H1 (cell line): ENCODE measurements around the gene CFAP161. TPM values are rescaled to one million over a fixed set of nuclear protein-coding genes. Genes with fewer than 3 reads are reported as not detected.

ENCODE experiments used
- CTCF ChIA-PET: fragments of 300-600 bp; sonication (Branson Sonifier 250); formaldehyde crosslinking; loops from one replicate; lab custom pipeline; 2021; ENCODE audit not compliant: partially characterized antibody; lab: Charles Lee
- POLR2A ChIA-PET: fragments of 300-600 bp; sonication (Branson Sonifier 250); formaldehyde crosslinking; loops from one replicate; lab custom pipeline; 2021; ENCODE audit warnings: inconsistent platforms; ENCODE audit not compliant: partially characterized antibody; lab: Charles Lee
- DNase-seq, 2 experiments: peaks; one replicate each; pipeline versions ENCODE4 v3.0.0 to v3.0.0-alpha.2; 2010 to 2022; ENCODE audit warnings: low spot score in 2 of 2, low read depth in 1 of 2, mixed read lengths in 1 of 2
- FAIRE-seq: peaks from 2 replicates; lab custom pipeline; 2011; peaks lifted over from hg19 to GRCh38; lab: Jason Lieb, UNC
- H2AFZ ChIP-seq: 2 replicates; pipeline ENCODE4 v1.8.1; 2012; ENCODE audit warnings: low read length, inconsistent platforms
- H2AK5ac ChIP-seq: 2 replicates; pipeline ENCODE4 v1.6.1; 2013; ENCODE audit warnings: low read depth, low read length
- H2BK120ac ChIP-seq: replicated peaks from 2 replicates; pipeline ENCODE3; 2013; ENCODE audit warnings: low read depth, low read length, inconsistent platforms
- H2BK12ac ChIP-seq: 2 replicates; pipeline ENCODE4 v1.6.1; 2013; ENCODE audit warnings: low read depth, low read length
- H2BK15ac ChIP-seq: 2 replicates; pipeline ENCODE4 v1.6.1; 2013; ENCODE audit warnings: low read length
- H2BK20ac ChIP-seq: 2 replicates; pipeline ENCODE4 v1.6.1; 2013; ENCODE audit warnings: low read length
- H2BK5ac ChIP-seq: 2 replicates; pipeline ENCODE4 v1.6.1; 2013; ENCODE audit warnings: low read depth, low read length
- H3K14ac ChIP-seq: 2 replicates; pipeline ENCODE4 v1.6.1; 2013; ENCODE audit warnings: inconsistent platforms; ENCODE audit not compliant: insufficient read length
- H3K18ac ChIP-seq: 2 replicates; pipeline ENCODE4 v1.6.1; 2013; ENCODE audit warnings: low read length; ENCODE audit errors: extremely low read depth
- H3K23ac ChIP-seq: 2 replicates; pipeline ENCODE4 v1.6.1; 2013; ENCODE audit warnings: inconsistent platforms; ENCODE audit not compliant: insufficient read length
- H3K23me2 ChIP-seq: 2 replicates; pipeline ENCODE4 v1.6.1; 2013; ENCODE audit warnings: low read depth, low read length
- H3K27ac ChIP-seq: 2 replicates; pipeline ENCODE4 v1.6.1; 2011; ENCODE audit warnings: low read depth, low read length, inconsistent platforms
- H3K27me3 ChIP-seq, 4 experiments: replicated peaks in 1 of 4; 1 replicate in 1 of 4; 2 replicates in 3 of 4; pipeline versions ENCODE4 v1.6.1 to v1.8.1; 2011 to 2013; ENCODE audit warnings: low read length in 3 of 4, mild to moderate bottlenecking in 3 of 4, inconsistent platforms in 2 of 4, mixed read lengths in 2 of 4, moderate library complexity in 1 of 4; ENCODE audit not compliant: control insufficient read depth in 3 of 4, insufficient read depth in 3 of 4; ENCODE audit errors: extremely low read depth in 1 of 4
- H3K36me3 ChIP-seq, 4 experiments: 2 replicates each; pipeline versions ENCODE4 v1.6.1 to v1.8.1; 2011 to 2013; ENCODE audit warnings: mild to moderate bottlenecking in 4 of 4, low read length in 3 of 4, moderate library complexity in 2 of 4, control low read depth in 1 of 4, inconsistent platforms in 1 of 4; ENCODE audit not compliant: insufficient read depth in 4 of 4, control insufficient read depth in 2 of 4
- H3K4ac ChIP-seq: replicated peaks from 2 replicates; pipeline ENCODE3; 2013; ENCODE audit warnings: low read length, low read depth, mixed read lengths, inconsistent platforms; ENCODE audit not compliant: insufficient read length
- H3K4me1 ChIP-seq, 4 experiments: replicated peaks in 1 of 4; 1 replicate in 1 of 4; 2 replicates in 3 of 4; pipeline versions ENCODE4 v1.6.1 to v1.8.1; 2011 to 2013; ENCODE audit warnings: low read length in 3 of 4, inconsistent platforms in 2 of 4, mixed read lengths in 1 of 4; ENCODE audit not compliant: insufficient read depth in 4 of 4, control insufficient read depth in 3 of 4
- H3K4me2 ChIP-seq, 2 experiments: 2 replicates each; pipeline versions ENCODE4 v1.6.1 to v1.8.1; 2011 to 2013; ENCODE audit warnings: low read depth in 2 of 2, low read length in 2 of 2, control low read depth in 1 of 2, inconsistent platforms in 1 of 2, mild to moderate bottlenecking in 1 of 2; ENCODE audit not compliant: insufficient read depth in 1 of 2
- H3K4me3 ChIP-seq, 4 experiments: fragments of 200-600, 300-600 bp in 1 of 4; sonication (generic), shearing (Covaris generic), sonication (Bioruptor Twin) in 1 of 4; 2 replicates each; pipeline versions ENCODE4 v1.5.1 to v1.8.1; 2011 to 2016; ENCODE audit warnings: low read length in 4 of 4, low read depth in 3 of 4, control low read depth in 2 of 4, inconsistent platforms in 2 of 4, mild to moderate bottlenecking in 2 of 4, mixed read lengths in 1 of 4, moderate library complexity in 1 of 4; ENCODE audit not compliant: insufficient read depth in 2 of 4; ENCODE audit errors: extremely low read depth in 1 of 4
- H3K56ac ChIP-seq: replicated peaks from 2 replicates; pipeline ENCODE3; 2013; ENCODE audit warnings: low read depth, mild to moderate bottlenecking, mixed read lengths, low read length, inconsistent platforms; ENCODE audit not compliant: insufficient read length
- H3K79me1 ChIP-seq: 2 replicates; pipeline ENCODE4 v1.6.1; 2013; ENCODE audit warnings: low read depth, low read length, control low read depth
- H3K79me2 ChIP-seq, 2 experiments: 2 replicates each; pipeline versions ENCODE4 v1.6.1 to v1.8.1; 2012 to 2013; ENCODE audit warnings: low read length in 2 of 2, mild to moderate bottlenecking in 2 of 2, inconsistent platforms in 1 of 2; ENCODE audit not compliant: insufficient read depth in 2 of 2, control insufficient read depth in 1 of 2
- H3K9ac ChIP-seq, 4 experiments: replicated peaks in 1 of 4; 1 replicate in 1 of 4; 2 replicates in 3 of 4; pipeline versions ENCODE4 v1.6.1 to v1.8.1; 2011 to 2013; ENCODE audit warnings: low read depth in 3 of 4, low read length in 3 of 4, control low read depth in 2 of 4, mild to moderate bottlenecking in 2 of 4, moderate library complexity in 2 of 4, inconsistent platforms in 1 of 4; ENCODE audit errors: extremely low read depth in 1 of 4
- H3K9me3 ChIP-seq, 2 experiments: 2 replicates each; pipeline versions ENCODE4 v1.6.1 to v1.8.1; 2012 to 2013; ENCODE audit warnings: mild to moderate bottlenecking in 2 of 2, moderate library complexity in 2 of 2, control low read depth in 1 of 2, inconsistent platforms in 1 of 2, low read depth in 1 of 2, low read length in 1 of 2, mixed read lengths in 1 of 2; ENCODE audit not compliant: insufficient read depth in 2 of 2
- H4K20me1 ChIP-seq, 2 experiments: replicated peaks in 1 of 2; 2 replicates each; pipeline versions ENCODE3 to v1.8.1; 2011 to 2013; ENCODE audit warnings: inconsistent platforms in 2 of 2, low read length in 2 of 2, mild to moderate bottlenecking in 1 of 2; ENCODE audit not compliant: insufficient read depth in 2 of 2, control insufficient read depth in 1 of 2
- H4K5ac ChIP-seq: 2 replicates; pipeline ENCODE4 v1.6.1; 2013; ENCODE audit warnings: low read length, low read depth, mixed read lengths, inconsistent platforms; ENCODE audit not compliant: insufficient read length
- H4K8ac ChIP-seq: 2 replicates; pipeline ENCODE4 v1.8.0; 2013; ENCODE audit warnings: mild to moderate bottlenecking, moderate library complexity, low read length, inconsistent platforms; ENCODE audit not compliant: insufficient read depth; ENCODE audit errors: extremely low read depth
- H4K91ac ChIP-seq: replicated peaks from 2 replicates; pipeline ENCODE3; 2013; ENCODE audit warnings: low read length, mixed read lengths, inconsistent platforms; ENCODE audit not compliant: insufficient read length
- CTCF ChIP-seq, 3 experiments: IDR thresholded peaks; 1 replicate in 2 of 3; 2 replicates in 1 of 3; pipeline versions ENCODE4 v1.5.1 to v1.6.1; 2011; ENCODE audit warnings: low read length in 3 of 3, mild to moderate bottlenecking in 3 of 3, inconsistent platforms in 2 of 3, low read depth in 1 of 3, moderate library complexity in 1 of 3; ENCODE audit not compliant: insufficient read depth in 1 of 3; ENCODE audit errors: control extremely low read depth in 1 of 3
- GABPA ChIP-seq: IDR thresholded peaks from 2 replicates; pipeline ENCODE4 v1.6.1; 2011; ENCODE audit warnings: mild to moderate bottlenecking, low read length, moderate library complexity, borderline replicate concordance; ENCODE audit not compliant: insufficient read depth
- RAD21 ChIP-seq, 2 experiments: IDR thresholded peaks in 1 of 2; conservative IDR thresholded peaks in 1 of 2; 2 replicates each; pipeline ENCODE4 v1.6.1; 2011; ENCODE audit warnings: low read depth in 2 of 2, low read length in 2 of 2, improper control_type of control experiment in 1 of 2, inconsistent platforms in 1 of 2, mild to moderate bottlenecking in 1 of 2, moderate library complexity in 1 of 2
- WGBS, 2 experiments: shearing (Covaris generic) in 1 of 2; methylation state at CpG; one replicate each; pipeline versions ENCODE4 v1.1.6 to v1.1.7; 2013 to 2015; ENCODE audit warnings: low lambda C conversion rate in 2 of 2, mixed read lengths in 2 of 2, inconsistent platforms in 1 of 2, low coverage in 1 of 2, missing lambda C conversion rate in 1 of 2; ENCODE audit not compliant: insufficient replicate concordance in 2 of 2, insufficient coverage in 1 of 2, insufficient read length in 1 of 2; ENCODE audit errors: extremely low coverage in 1 of 2, missing lambda C conversion rate in 1 of 2; 5-methylcytosine and 5-hydroxymethylcytosine counted together
- polyA plus RNA-seq, 7 experiments: library from polyadenylated mRNA; depleted of rRNA in 3 of 7; stranded (reverse) in 5 of 7; unstranded in 2 of 7; fragments of >200 nt in 5 of 7; fragments of 200-250 nt in 2 of 7; gene quantifications; 1 replicate in 5 of 7; 2 replicates in 1 of 7; 4 replicates in 1 of 7; pipeline versions ENCODE4 v1.2.1 to v1.2.3, GENCODE V29; 2011 to 2013; ENCODE audit warnings: missing spikeins in 2 of 7, mixed read lengths in 2 of 7
- total RNA-seq: library from RNA; stranded (reverse); fragmentation: NEBNext Ultra II Directional; extraction: Animal tissue kit (Norgen Biotek cat#: 25700); gene quantifications from 2 replicates; pipeline ENCODE4 v1.2.1, GENCODE V29; 2021

CFAP161 gene
- total and polyA plus RNA-seq, 2 of the 8 experiments (the other 6 are each of a cell fraction or from before 2014, with no cell fraction given), result 0.05 TPM; not detected in 1

- H4K20me1 ChIP-seq, result peaks cover 0 to 3% of the 10 kb centered on the region in 2 experiments
- WGBS, 2 experiments, result 88% methylated on average over 16 of the region's 16 CpGs; no CpG with 5 or more reads in 1 of the 2 experiments
- no peak overlapping the region for H2AFZ ChIP-seq
- no peak overlapping the region for H2BK15ac ChIP-seq
- H3K4me2 ChIP-seq, result no peak overlapping the region
- H3K79me2 ChIP-seq, result no peaks in the 10 kb centered on the region
- H3K27ac ChIP-seq, result no peak overlapping the region
- H3K36me3 ChIP-seq, result no peaks in the 10 kb centered on the region
- TF ChIP-seq RAD21 (IDR thresholded peaks at IDR 0.05 in 1 of 2, conservative IDR thresholded peaks at IDR 0.05 in 1 of 2; ENCODE audit: low read depth in 2 of 2, low read length in 2 of 2), result peak in 1 of 2 experiments; percentile 10; a peak in 1 of 4 replicates
- peak in 1 of 3 experiments; percentile 25; a peak in 1 of 4 replicates for TF ChIP-seq CTCF (IDR thresholded peaks at IDR 0.05; ENCODE audit: control extremely low read depth in 1 of 3, insufficient read depth in 1 of 3, low read depth in 1 of 3, low read length in 3 of 3)
- no peak for TF ChIP-seq GABPA
- FAIRE-seq, result no peak
- H3K79me1 ChIP-seq, result no peaks in the 10 kb centered on the region
- no peak overlapping the region for H4K91ac ChIP-seq
- H2BK5ac ChIP-seq, result no peak overlapping the region
- no peak overlapping the region for H3K4me3 ChIP-seq
- H4K5ac ChIP-seq, result no peak overlapping the region
- H3K56ac ChIP-seq, result no peak overlapping the region
- no peak for DNase-seq
- no peaks in the 10 kb centered on the region for H3K23me2 ChIP-seq
- H4K8ac ChIP-seq, result no peak overlapping the region
- ChIA-PET POLR2A (no interaction called here), CTCF (interaction anchor here (0.6 to 5.6 kb wide), 10 partner anchors 12 to 262 kb away, joined by 3 to 35 read pairs (median 10); no protein-coding TSS in a partner anchor)
- no peak overlapping the region for H2BK120ac ChIP-seq
- no peaks in the 10 kb centered on the region for H3K9me3 ChIP-seq
- H2AK5ac ChIP-seq, result no peak overlapping the region
- H3K9ac ChIP-seq, result no peak overlapping the region
- H3K14ac ChIP-seq, result no peak overlapping the region
- H3K4ac ChIP-seq, result no peak overlapping the region
- H2BK12ac ChIP-seq, result no peak overlapping the region
- no peaks in the 10 kb centered on the region for H3K27me3 ChIP-seq
- H3K4me1 ChIP-seq, result peaks cover 0 to 7% (median 0%) of the 10 kb centered on the region in 4 experiments; a peak in 1 of 7 replicates
- H2BK20ac ChIP-seq, result no peak overlapping the region
- no peak overlapping the region for H3K18ac ChIP-seq
- H3K23ac ChIP-seq, result no peak overlapping the region
These were observed 42.3 kb downstream of the CFAP161 start for GRCh38 chr15:81176291-81176893.
